Gastrocnemius medialis (tissue), 4 donors: ENCODE measurements around the gene HIP1.

ENCODE experiments used
- POLR2A ChIP-seq, 2 donors: fragments of 450-650 bp; IDR thresholded peaks; one replicate each; pipeline ENCODE4 v1.6.1; 2017; ENCODE audit warnings: antibody characterized with exemption in 2 of 2, mild to moderate bottlenecking in 2 of 2, moderate library complexity in 2 of 2
- TF ChIP-seq, protein P1 (sequence below), 5 experiments: fragments of 450-650 bp in 3 of 5; fragments of 200-600 bp in 2 of 5; sonication (generic) in 2 of 5; IDR thresholded peaks in 4 of 5; conservative IDR thresholded peaks in 1 of 5; 1 replicate in 4 of 5; 2 replicates in 1 of 5; pipeline ENCODE4 v1.5.1; 2016 to 2019; ENCODE audit warnings: antibody characterized with exemption in 5 of 5, mild to moderate bottlenecking in 3 of 5, moderate library complexity in 3 of 5

DNA sequence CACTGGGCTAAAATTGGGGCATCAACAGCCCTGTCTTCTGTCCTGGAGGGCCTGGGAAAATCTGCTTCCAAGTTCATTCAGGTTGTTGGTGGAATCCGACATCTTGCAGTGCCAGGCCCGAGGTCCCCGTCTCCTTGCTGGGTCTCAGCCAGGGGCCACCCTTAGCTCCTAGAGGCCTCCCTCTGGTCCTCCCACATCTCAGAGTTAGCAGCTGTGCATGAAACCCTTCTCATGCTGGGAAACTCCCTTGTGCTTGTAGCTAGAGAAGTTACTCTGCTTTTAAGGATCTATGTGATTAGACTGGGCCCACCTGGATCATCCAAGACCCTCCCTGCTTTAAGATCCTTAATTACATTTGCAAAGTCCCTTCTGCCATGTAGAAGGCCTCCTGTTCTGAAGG is 15.3 kb downstream of the HIP1 start:
- no peak for TF ChIP-seq POLR2A (IDR thresholded peaks at IDR 0.05)
- TF ChIP-seq, protein P1, sequence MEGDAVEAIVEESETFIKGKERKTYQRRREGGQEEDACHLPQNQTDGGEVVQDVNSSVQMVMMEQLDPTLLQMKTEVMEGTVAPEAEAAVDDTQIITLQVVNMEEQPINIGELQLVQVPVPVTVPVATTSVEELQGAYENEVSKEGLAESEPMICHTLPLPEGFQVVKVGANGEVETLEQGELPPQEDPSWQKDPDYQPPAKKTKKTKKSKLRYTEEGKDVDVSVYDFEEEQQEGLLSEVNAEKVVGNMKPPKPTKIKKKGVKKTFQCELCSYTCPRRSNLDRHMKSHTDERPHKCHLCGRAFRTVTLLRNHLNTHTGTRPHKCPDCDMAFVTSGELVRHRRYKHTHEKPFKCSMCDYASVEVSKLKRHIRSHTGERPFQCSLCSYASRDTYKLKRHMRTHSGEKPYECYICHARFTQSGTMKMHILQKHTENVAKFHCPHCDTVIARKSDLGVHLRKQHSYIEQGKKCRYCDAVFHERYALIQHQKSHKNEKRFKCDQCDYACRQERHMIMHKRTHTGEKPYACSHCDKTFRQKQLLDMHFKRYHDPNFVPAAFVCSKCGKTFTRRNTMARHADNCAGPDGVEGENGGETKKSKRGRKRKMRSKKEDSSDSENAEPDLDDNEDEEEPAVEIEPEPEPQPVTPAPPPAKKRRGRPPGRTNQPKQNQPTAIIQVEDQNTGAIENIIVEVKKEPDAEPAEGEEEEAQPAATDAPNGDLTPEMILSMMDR (IDR thresholded peaks at IDR 0.05 in 4 of 5, conservative IDR thresholded peaks at IDR 0.05 in 1 of 5) = no peak
